Thyroid gland (tissue), 4 donors: ENCODE results near the gene NBPF15. TPM values are rescaled to one million over a fixed set of nuclear protein-coding genes. Genes with fewer than 3 reads are reported as not detected.
"Not testable (repeated sequence)": the region's sequence is repeated elsewhere in the genome, so short reads cannot be mapped to it uniquely, and the experiment has no call there.

Source experiments
- DNase-seq, 2 donors: peaks; one replicate each; pipeline ENCODE4 v3.0.0-alpha.2; 2019
- H3K27ac ChIP-seq, 3 donors: fragments of 200-600 bp; sonication (generic); 1 replicate in 2 of 3; 2 replicates in 1 of 3; pipeline ENCODE4 v1.5.1; 2016 to 2019; ENCODE audit warnings: mild to moderate bottlenecking in 1 of 3, moderate library complexity in 1 of 3
- H3K27me3 ChIP-seq: fragments of 200-600 bp; sonication (generic); one replicate; pipeline ENCODE4 v1.5.1; 2019
- H3K36me3 ChIP-seq, 2 donors: fragments of 200-600 bp; sonication (generic); one replicate each; pipeline ENCODE4 v1.5.1; 2016 to 2019
- H3K4me1 ChIP-seq, 2 donors: fragments of 200-600 bp; sonication (generic); one replicate each; pipeline ENCODE4 v1.5.1; 2017 to 2019
- H3K4me3 ChIP-seq, 3 donors: fragments of 200-600 bp; sonication (generic); replicated peaks in 1 of 3; 1 replicate in 2 of 3; 2 replicates in 1 of 3; pipeline ENCODE4 v1.5.1; 2016; ENCODE audit warnings: mild to moderate bottlenecking in 1 of 3
- H3K9me3 ChIP-seq: fragments of 200-600 bp; sonication (generic); one replicate; pipeline ENCODE4 v1.5.1; 2017
- CTCF ChIP-seq, 6 experiments: fragments of 200-600 bp in 3 of 6; fragments of 450-650 bp in 3 of 6; sonication (generic) in 3 of 6; IDR thresholded peaks; one replicate each; pipeline ENCODE4 v1.5.1; 2016 to 2019; ENCODE audit warnings: antibody characterized with exemption in 6 of 6, mild to moderate bottlenecking in 2 of 6, inconsistent platforms in 1 of 6, moderate library complexity in 1 of 6
- POLR2A ChIP-seq, 2 donors: fragments of 450-650 bp; IDR thresholded peaks; one replicate each; pipeline ENCODE4 v1.6.1; 2017; ENCODE audit warnings: antibody characterized with exemption in 2 of 2, mild to moderate bottlenecking in 2 of 2, moderate library complexity in 1 of 2
- WGBS, 2 donors: methylation state at CpG; one replicate each; pipeline ENCODE4 v1.1.5; 2017; 5-methylcytosine and 5-hydroxymethylcytosine counted together
- intact Hi-C: fragments of 100-400 bp; cut with DNase I; formaldehyde crosslinking; loops from one replicate; pipeline ENCODE4 v1.15.1; 2023
- total RNA-seq, 4 donors: library from RNA; depleted of rRNA; stranded (reverse); fragments of >200 nt; gene quantifications; one replicate each; pipeline ENCODE4 v1.2.3, GENCODE V29; 2016

The NBPF15 gene, protein sequence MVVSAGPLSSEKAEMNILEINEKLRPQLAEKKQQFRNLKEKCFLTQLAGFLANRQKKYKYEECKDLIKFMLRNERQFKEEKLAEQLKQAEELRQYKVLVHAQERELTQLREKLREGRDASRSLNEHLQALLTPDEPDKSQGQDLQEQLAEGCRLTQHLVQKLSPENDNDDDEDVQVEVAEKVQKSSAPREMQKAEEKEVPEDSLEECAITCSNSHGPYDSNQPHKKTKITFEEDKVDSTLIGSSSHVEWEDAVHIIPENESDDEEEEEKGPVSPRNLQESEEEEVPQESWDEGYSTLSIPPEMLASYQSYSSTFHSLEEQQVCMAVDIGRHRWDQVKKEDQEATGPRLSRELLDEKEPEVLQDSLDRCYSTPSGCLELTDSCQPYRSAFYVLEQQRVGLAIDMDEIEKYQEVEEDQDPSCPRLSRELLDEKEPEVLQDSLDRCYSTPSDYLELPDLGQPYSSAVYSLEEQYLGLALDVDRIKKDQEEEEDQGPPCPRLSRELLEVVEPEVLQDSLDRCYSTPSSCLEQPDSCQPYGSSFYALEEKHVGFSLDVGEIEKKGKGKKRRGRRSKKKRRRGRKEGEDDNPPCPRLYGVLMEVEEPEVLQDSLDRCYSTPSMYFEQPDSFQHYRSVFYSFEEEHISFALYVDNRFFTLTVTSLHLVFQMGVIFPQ
- 10 to 100 TPM; 35.8 to 44.1 (median 41.6) TPM for total RNA-seq

DNA sequence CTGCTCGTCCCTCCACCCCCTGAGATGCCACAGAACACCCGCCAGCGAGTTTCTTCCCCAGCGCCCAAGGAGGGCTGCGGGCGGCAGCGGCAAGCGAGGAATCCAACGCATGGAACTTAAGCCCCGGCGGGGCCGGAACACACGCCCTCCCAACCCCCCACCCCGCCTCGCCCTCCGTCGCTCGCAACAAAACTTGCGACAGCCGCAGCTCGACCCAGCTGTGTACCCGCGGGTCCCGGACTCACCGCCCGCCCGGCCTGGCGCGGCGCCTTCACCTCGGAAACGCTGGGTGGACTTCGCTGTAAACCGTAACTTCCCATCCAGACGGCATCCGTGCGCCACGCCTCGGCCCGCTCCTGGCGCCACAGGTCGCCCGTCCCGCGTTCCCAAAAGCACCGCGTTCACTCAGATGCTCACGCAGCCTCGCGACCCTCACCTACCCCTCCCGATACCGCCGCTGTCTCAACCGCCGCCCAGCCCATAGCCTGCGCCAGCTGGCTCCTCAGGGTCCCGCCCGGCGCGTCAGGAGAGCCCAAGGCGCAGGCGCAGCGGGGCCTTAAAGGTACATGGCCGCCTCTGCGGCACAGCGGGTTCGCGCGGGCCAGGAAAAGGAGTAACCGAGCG, at the start of gene NBPF15:
NBPF15 (minus strand) TSS at position 534 of the 624 bp plus-strand sequence. CDS start 21,666 bp downstream, outside the sequence.
- Histone ChIP-seq H3K4me3 (peak within 1 kb of the TSS; percentile 44 to 59 (median 46)), H3K27ac (peak within 1 kb of the TSS; percentile 53 to 65 (median 63))
- H3K27me3 ChIP-seq, H3K36me3 ChIP-seq, H3K4me1 ChIP-seq, H3K9me3 ChIP-seq, intact Hi-C loops: not testable (repeated sequence)
- TF ChIP-seq CTCF (IDR thresholded peaks at IDR 0.05): peak in 1 of 6 experiments; percentile 13
- peak in 1 of 2 donors; percentile 85 for TF ChIP-seq POLR2A (IDR thresholded peaks at IDR 0.05)
- WGBS, 2 donors: 0% methylated on average over 4 to 28 of the region's 71 CpGs
- peak; percentile 76 to 80 for DNase-seq

DNA sequence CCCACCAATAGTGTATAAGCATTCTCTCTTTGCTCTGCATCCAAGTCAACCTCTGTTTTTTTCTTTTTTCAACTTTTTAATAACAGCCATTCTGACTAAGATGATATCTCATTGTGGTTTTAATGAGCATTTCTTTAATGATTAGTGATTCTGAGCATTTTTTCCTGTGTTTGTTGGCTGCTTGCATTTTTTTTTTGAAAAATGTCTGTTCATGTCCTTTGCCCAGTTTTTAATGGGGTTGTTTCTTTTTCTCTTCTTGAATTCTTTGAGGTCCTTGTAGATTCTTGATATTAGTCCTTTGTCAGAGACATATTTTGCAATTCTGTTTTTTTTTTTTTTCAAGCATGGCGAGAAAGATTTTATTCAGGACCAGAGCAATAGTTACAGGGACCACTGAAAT, 35.0 kb upstream of the NBPF15 start:
- DNase-seq, H3K4me3 ChIP-seq, H3K27ac ChIP-seq, H3K36me3 ChIP-seq, intact Hi-C loops, H3K9me3 ChIP-seq, H3K4me1 ChIP-seq, H3K27me3 ChIP-seq: not testable (repeated sequence)
- 100% methylated on average over 1 of the region's 1 CpG for WGBS, 2 donors

DNA sequence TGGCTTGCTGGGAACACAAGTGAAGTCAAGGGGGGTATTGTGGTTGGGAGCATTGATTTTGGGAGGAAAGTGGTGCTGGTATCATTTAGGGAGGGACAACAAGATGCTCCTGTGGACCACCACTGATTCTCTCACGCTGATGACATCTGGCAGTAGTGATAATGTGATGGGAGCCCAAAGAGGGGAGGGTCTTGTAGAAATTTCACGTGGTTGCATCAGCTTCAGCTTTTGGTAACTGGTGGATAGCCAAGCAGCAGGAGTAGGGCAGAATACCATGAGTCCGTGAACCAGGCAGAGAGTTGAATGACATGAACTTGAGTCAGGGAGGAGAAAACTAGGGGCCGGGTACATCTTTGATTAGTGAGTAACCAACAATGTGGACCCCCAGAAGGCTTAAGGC, 32.7 kb upstream of the NBPF15 start:
- H3K9me3 ChIP-seq, H3K4me3 ChIP-seq, H3K27me3 ChIP-seq, H3K4me1 ChIP-seq, H3K27ac ChIP-seq, H3K36me3 ChIP-seq, intact Hi-C loops, DNase-seq: not testable (repeated sequence)
- 60 to 71% methylated on average over 3 to 4 of the region's 4 CpGs for WGBS, 2 donors

GRCh38 chr1:144490394-144490793, 28.9 kb upstream of the NBPF15 start:
- no CpG with 5 or more reads among the region's 18 CpGs for WGBS, 2 donors
- H3K27ac ChIP-seq, H3K27me3 ChIP-seq, H3K36me3 ChIP-seq, intact Hi-C loops, H3K4me3 ChIP-seq, H3K4me1 ChIP-seq, H3K9me3 ChIP-seq: not testable (repeated sequence)
- DNase-seq: peak in 1 of 2 donors; percentile 3

DNA sequence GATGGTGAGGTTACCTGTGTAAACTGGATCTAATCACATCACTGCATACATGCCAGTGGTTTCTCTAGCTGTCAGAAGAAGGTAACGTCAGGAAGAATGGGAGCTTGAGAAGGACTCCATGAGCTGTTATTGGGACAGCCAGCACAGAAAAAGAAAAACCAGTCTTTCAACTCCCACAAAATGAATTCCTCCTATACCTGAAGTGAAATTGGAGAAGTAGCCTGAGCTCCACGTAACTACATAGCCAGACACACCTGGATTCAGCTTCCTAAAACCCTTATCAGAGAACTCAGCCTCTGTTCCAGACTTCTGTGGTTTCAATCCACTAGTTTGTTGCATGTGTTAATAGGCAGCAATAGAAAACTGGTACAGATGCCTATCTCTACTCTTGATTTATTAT, 25.5 kb upstream of the NBPF15 start:
- intact Hi-C loops, H3K9me3 ChIP-seq, H3K27ac ChIP-seq, H3K27me3 ChIP-seq, H3K4me1 ChIP-seq, DNase-seq, H3K4me3 ChIP-seq, H3K36me3 ChIP-seq: not testable (repeated sequence)
- 46 to 50% methylated on average over 1 to 2 of the region's 2 CpGs for WGBS, 2 donors

GRCh38 chr1:144485048-144485993, 23.9 kb upstream of the NBPF15 start:
- peak; percentile 7 to 16 for DNase-seq
- 8 to 10% methylated on average over 4 to 6 of the region's 15 CpGs for WGBS, 2 donors
- H3K4me1 ChIP-seq, H3K36me3 ChIP-seq, H3K27me3 ChIP-seq, H3K9me3 ChIP-seq, intact Hi-C loops, H3K27ac ChIP-seq, H3K4me3 ChIP-seq: not testable (repeated sequence)

DNA sequence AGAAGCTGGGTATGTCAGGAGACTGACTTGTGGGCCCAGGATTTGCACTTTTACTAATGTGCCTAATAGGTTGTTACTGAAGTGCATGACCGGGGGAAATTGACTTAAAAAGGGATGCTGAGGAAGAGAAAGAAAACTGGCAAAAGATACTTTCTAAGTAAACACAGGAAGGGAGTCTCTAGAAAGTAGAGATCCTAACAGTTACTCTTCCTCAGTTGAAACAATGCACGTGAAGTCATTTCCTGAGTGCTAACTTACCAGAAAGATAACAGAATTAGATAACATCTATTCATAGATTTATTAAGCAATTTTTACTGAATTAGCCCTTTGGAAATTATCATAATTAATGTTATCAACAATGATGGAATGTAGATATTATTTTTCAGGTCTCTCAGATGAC, 12.4 kb upstream of the NBPF15 start:
- H3K4me1 ChIP-seq, H3K4me3 ChIP-seq, H3K27ac ChIP-seq, intact Hi-C loops, DNase-seq, H3K27me3 ChIP-seq, H3K36me3 ChIP-seq, H3K9me3 ChIP-seq: not testable (repeated sequence)
- WGBS, 2 donors: no CpG with 5 or more reads among the region's 2 CpGs

- H3K4me1 ChIP-seq, H3K27ac ChIP-seq, DNase-seq, H3K4me3 ChIP-seq, intact Hi-C loops, H3K27me3 ChIP-seq, H3K36me3 ChIP-seq, H3K9me3 ChIP-seq: not testable (repeated sequence)
- 80 to 81% methylated on average over 3 of the region's 4 CpGs for WGBS, 2 donors
These were observed 10.0 kb upstream of the NBPF15 start for GRCh38 chr1:144471434-144471833.

DNA sequence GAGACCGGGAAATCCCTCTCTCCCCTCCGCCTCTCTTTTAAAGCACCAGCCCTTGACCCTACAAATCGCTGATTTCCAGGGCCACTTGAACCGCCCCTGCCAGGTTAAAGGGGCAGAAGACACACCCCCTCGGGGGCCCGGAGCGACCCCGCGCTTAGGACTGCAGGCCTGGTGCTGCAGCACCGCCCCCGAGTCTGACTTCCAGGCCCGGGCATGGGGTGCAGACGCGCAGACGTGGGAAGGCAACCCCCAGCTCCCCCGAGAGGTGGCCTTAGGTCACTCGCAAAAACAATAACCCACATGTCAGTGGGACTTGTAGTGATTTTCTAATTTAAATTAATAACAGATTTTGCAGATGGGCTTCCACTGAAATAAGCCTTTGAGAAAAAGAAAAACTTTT, 309 bp upstream of the NBPF15 start:
- H3K36me3 ChIP-seq, H3K9me3 ChIP-seq, H3K4me3 ChIP-seq, H3K27me3 ChIP-seq, DNase-seq, intact Hi-C loops, H3K4me1 ChIP-seq, H3K27ac ChIP-seq: not testable (repeated sequence)
- WGBS, 2 donors: no CpG with 5 or more reads among the region's 17 CpGs

DNA sequence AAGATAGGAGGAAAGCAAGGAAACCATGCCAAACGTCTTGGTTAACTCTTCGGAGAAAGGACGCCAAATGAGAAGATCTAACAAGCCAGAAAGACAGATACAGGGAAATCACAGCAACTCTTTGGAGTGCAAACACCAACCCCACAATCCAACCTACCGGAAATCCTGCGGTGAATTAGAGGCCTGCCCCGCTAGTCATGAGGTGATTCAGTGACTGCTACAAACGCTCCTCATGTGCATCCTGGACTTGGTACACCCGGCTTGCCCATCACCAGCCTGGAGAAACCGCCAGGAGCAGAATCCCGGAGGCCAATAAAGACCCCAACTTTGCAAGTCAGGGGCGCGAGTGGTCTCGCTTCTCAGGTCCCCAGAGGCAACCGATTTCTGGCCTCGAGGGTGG, 783 bp downstream of the NBPF15 start:
- WGBS, 2 donors: no CpG with 5 or more reads among the region's 15 CpGs
- H3K27me3 ChIP-seq, H3K9me3 ChIP-seq, H3K4me1 ChIP-seq, H3K36me3 ChIP-seq, intact Hi-C loops: not testable (repeated sequence)
- Histone ChIP-seq H3K27ac (peak overlapping the region in 1 of 3 donors; percentile 65), H3K4me3 (peak overlapping the region in 1 of 3 donors; percentile 46)
- DNase-seq: peak; percentile 12 to 29

GRCh38 chr1:144442402-144442801, 19.1 kb downstream of the NBPF15 start:
- H3K9me3 ChIP-seq, intact Hi-C loops, H3K27me3 ChIP-seq, H3K4me1 ChIP-seq, H3K36me3 ChIP-seq, H3K27ac ChIP-seq, DNase-seq, H3K4me3 ChIP-seq: not testable (repeated sequence)
- 95 to 97% methylated on average over 18 of the region's 18 CpGs for WGBS, 2 donors
